ENCODE data around the gene AMELX.

Gene AMELX

DNA sequence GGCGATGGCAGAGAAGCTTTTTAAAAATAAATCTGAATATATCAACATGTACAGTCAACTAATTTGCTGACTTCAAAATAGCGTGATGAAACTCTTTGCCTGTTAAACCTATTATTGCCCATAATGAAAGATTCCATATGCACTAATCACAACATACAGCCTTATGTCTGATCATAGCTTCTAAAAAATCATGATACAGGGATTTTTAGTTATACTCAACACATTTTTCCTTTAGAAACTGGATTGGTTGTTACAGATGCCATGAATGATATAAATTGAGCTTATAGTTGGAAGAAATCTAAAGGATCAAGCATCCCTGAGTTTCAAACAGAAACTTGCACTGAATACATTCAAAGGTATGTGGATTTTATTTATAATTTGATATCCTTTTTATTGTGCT lies at the start of gene AMELX:
AMELX (plus strand) TSS at position 301 of the 400 bp plus-strand sequence. CDS start 1,376 bp downstream, outside the sequence.
- DNase-seq = no peak

DNA sequence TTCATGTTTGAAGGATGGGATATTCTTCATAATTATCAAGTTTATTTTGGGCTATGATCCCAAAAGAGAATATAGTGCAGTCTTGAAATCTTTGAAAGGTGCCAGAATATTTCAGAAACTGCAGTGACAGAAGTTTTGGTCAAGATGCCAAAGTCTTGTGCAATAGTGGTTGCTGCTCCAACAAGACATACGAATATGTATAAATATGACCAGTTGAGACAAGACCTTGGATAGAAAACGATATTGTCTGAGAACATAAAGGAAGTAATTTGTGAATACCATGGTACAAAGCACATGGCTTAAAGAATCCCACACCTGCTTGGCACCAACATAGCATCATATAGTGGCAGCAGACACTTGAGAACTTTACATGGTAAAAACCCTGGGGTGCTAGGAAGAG lies 48.6 kb upstream of the AMELX start:
- no peak for DNase-seq

DNA sequence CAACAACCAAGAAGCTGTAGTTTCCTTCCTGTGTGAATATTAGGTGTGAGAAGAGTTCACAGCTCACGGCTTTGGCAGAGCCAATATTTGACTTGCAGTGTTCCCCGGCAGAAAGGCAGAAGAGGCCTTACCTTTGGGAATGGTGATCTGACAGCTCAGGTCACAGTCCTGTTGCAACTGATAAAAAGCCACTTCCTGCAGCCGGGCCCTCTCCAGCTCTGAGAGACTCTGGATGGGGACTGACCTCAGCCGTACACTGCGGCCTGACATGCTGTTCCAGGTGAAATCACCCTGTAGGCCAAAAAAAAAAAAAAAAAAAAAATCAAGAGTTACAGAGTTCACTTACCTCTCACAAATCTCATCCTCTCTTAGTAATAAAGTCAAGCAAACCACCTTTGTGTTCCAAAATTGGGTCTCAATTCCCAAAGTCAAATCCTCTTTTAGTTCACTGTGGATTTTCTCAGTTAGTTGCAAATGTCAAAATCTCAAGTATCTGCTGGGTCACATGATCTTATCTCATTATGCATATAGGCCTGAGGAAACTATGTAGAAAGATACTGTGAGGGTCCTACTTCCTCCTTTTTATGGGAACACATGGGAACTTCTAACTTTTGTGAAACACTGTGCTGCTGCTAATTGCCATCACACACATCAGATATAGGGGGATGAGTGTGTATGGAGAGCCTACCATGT lies 38.6 kb upstream of the AMELX start:
- no peak for DNase-seq

DNA sequence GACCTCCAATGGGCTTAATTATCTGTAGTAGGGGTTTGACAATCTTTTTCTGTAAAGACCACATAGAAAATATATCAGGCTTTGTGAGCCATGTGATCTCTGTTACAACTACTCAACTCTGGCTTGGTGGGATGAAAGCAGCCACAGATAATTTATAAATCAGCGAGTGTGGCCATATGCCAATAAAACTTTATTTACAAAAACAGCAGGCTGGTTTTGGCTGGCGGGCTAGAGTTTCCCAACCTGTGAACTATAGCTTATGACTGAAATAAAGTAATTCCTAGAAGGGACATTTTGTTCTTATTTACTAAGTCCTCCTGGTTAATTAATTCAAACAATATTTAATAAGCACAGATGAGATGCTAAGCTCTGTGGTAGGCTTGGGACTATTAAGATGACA lies 35.9 kb upstream of the AMELX start:
- DNase-seq = no peak

DNA sequence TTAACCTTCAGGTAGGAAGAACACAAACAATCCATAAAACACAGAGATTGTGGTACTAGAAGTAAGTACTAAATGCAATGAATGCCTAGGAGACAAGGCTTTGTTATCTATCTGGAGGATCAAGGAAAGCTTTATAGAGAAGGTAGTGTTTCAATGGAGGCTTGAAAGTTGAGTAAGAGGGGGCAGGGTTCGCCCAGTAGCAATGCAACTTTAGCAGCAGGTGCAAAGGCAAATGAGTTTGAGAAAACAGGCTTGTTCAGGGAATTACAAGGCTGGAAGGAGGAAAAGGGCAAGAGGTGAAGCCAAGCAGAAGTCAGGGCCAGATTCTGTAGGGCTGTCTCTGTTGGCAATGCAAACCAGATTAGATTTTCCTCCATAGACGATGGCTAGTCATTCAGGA lies 35.5 kb upstream of the AMELX start:
- DNase-seq = no peak

DNA sequence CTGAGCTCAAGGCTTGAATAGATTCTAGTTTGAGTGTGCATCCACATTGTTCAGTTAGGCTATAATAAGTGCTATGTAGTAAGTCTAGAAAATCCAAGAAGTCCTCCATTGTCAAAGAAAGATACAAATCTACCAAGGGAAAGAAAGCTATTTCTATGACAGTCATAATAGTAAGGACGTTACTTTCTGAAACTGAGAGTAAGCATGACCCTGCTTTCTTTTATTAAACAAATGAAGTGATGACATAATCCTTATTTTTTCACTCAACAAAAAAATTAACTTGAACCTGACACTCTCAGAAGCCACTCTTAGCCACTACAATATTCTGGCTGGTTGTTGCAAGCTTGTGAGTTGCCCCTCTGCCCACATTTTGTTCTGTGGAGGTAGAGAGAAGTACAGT lies 33.8 kb upstream of the AMELX start:
- DNase-seq = no peak

DNA sequence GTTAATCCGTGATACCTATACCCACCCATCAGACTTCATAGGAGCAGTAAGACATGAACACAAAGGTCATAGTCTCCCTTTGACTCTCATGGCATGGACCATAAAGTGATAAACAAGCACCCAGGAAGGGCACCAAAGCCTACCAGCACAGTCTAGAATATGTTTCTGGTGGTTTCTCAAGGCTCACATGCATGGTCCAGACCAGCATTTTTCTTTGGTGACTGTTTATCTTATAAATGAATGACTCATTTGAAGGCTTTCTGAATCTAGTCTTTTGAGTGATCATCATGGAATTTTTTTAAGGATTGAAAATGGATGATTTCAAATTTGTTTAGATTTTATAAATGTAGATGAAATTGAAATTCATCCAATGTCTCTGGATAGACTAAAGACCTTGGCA lies 32.0 kb upstream of the AMELX start:
- no peak for DNase-seq

DNA sequence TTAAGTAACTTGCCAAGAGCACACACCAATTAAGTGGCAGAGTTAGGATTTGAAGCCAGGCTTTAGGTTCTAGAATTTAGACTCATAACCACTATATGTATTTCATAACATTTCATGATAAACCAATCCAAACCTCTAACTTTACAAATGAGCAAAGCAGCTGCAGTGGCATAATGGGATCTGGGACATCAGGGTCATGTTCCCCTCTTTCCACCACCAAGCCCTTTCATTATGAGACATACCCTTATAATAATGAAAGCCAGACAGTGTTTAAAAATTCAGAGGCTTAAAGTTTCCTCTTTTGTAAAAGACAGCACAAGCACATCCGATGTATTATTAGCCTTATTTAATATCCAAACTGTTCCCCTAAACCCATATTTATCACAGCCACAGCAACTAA lies 28.3 kb upstream of the AMELX start:
- DNase-seq = no peak

DNA sequence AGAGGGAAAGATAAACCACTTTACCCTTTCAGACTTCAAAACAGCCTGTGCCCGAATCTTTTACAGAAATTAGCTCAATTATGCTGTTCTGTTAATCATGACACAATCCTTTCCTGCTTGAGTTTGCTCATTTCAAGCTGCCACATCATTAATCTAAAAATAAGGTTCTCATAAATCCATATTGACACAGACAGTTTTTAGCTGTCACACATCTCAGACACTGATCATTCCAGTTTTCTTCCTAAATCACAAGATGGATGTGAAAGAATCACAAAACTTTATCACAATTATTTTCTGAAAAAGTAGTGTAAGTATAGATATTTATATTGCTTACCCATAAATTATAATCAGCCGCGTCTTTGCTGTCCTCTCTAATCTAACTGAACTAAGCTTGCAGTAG lies 27.9 kb upstream of the AMELX start:
- DNase-seq = no peak

DNA sequence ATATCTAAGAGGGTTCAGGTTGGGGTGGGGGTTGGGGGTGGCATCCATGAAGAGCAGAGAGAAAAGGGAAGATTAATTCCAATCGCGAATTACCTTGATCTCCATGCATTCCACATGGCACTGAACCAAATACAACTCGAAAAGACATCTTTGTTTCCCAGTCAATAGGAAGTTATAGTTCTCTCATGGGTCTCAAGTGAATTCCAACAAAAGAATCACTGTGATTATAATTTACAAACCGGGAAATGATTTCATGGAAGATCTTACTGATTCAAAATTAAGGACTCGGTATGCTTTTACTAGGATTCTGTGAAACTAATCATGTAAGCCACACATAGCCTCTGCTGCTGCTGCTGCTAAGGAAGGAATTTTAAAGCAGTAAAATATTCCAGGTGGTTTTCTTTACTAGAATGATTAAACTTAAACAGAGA lies 26.6 kb upstream of the AMELX start:
- no peak for DNase-seq

DNA sequence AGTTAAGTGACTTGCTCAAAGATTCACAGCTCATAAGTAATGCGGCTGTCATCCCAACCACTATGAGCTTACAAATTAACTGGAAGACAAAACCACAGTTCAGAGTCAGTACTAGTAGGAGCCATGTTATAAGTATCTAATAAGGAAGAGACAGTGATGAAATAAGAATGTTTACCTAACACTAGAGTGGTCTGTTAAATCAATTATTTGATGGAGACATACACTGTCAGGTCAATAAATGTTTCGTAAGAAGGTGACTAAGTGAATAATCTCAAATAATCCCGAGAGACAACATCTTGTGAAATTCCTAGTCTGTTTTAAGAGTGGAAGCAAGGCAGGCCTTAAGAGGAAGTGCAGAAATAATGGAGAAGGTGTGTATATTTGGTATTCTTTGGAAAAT lies 25.8 kb upstream of the AMELX start:
- no peak for DNase-seq

DNA sequence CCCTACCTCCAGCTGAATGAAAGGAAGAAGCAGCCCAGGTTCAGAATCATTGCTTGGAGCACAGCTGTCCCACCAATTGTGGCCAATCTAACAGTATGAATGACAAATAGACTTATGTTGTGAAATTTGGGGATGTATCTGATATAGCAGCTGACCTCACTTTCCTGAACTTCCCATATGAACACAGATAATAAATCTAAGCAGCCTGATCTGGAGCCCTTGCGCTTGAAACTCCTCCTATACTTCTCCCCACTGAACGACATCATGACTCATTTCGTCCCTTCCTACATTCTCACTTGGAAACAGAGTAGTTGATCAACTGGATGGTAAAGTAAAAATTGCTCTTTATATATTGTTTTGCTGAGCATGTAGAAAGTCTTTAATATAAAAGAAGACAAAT lies 24.2 kb upstream of the AMELX start:
- no peak for DNase-seq

DNA sequence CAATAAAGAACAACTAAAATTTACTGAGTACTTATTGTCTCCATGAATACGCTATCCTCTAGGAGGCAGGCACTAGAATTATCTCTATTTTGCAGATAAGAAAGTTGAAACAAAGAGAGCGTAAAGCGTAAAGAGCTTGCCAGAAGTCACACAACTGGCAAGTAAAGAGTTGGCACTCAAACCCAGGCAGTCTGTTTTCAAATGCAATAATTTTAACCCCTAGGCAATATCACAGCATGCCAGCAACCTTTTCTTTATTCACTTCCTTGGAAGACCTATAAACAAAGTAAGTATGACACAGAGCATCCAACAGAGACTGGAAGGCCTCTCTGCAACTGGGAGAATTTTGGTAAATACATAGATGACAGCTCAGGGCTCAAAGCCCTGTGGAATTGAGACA lies 23.2 kb upstream of the AMELX start:
- no peak for DNase-seq

DNA sequence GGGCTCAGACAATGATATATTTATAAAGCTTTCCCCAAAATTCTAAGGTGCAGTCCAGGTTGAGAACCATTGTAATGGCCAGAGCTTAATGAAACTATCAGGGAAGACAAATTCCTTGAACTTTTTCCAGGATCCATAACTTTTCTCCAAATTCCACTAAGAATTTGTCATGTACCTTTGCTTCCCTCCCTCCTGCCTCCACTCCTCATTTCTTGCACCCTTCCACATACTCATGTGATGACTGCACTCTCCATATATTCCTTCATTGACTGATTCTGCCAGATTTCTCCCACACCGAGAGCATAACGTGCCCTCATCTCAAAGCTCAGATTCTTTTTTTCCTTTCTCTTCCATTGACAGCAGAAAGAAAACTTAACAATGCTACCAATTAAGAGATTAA lies 20.9 kb upstream of the AMELX start:
- DNase-seq = no peak

DNA sequence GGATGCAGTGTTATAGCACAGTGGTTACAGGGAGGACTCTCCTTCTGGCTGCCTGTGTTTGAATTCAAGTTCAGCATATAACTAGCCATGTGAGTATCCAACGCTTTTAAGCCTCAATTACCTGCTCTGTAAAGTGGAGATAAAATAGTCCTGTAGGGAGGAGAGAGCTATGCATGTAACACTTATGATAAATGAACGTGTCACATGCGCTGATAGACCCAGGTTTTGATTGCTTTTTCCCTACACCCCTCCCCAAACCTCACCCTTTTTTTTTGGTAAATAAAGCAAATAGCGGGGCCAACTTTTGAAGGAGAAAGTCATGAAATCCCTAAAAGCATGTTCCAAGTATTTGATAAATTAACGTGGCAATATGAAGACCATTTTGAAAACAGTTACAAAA lies 20.4 kb upstream of the AMELX start:
- no peak for DNase-seq

DNA sequence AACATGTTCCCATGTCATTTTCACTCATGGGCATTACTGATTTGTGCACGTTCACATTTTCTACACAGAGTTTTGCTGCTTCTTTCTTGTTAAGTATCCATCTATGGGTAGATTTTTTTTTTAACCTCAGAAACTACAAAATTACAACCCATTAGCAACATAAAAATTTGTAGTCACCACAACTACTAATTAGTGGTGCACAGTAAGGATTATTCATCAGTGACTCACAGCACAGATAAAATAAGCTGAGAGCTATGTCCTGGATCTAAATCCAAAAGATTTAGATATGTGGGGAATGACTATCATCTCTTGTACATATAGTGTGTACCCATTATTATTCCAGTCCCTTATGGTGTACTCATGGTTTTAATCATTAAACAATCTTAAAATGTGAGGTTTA lies 19.7 kb upstream of the AMELX start:
- no peak for DNase-seq

DNA sequence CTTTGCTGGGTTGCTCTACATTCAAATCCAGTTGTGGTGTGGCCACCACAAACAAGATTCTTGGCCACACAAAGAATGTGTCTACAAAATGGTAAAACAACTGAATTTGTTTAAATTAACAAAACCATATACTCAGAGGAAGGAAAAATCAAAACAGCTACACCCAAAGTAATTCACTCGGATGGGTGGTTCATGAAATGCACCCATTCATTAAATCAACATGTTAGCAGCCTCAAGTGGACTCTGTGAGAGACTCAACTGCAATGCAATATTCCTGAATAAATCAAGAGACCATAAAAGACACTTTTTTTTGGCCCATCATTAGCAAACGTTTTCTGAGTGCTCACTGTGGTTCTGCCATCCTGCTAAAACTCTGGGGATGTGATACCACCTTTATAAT lies 11.2 kb upstream of the AMELX start:
- DNase-seq = no peak

DNA sequence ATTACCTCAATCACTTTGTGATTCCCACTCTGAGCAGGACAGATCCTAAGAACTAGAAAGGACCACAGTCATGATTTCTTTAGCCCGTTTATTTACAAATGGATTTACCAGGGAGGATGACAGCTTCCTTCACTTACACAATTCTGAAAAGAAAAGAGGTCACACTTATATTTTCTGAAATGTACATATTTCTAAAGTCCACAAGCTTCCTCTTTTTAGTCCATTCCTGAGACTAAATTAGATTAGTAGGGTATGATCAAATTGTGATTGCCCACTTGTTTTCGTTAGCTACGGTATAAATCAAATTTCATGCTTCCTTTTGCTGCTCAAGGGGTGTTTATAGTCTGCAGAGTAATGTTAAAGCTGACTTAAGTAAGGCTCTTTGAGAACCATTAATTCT lies 7.6 kb upstream of the AMELX start:
- DNase-seq = no peak

DNA sequence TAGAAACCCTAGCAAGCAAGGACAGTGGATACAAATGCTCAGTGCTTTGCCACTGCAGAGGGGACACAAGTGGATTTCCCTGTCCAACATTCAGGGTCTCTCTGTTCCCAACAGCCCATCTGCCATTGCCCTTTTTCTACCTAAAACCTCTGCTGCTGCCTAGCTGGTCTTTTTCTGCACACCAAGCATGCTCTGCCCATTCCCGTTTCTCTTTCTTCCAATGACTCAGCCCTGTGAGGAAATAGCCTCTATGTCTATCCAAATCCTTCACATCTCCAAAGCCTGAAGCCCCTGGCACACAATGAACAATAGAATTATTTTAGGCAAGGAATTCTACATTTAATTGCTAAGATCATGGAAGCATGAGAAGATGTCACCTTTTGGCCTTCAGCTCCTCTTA lies 5.7 kb upstream of the AMELX start:
- DNase-seq = no peak

DNA sequence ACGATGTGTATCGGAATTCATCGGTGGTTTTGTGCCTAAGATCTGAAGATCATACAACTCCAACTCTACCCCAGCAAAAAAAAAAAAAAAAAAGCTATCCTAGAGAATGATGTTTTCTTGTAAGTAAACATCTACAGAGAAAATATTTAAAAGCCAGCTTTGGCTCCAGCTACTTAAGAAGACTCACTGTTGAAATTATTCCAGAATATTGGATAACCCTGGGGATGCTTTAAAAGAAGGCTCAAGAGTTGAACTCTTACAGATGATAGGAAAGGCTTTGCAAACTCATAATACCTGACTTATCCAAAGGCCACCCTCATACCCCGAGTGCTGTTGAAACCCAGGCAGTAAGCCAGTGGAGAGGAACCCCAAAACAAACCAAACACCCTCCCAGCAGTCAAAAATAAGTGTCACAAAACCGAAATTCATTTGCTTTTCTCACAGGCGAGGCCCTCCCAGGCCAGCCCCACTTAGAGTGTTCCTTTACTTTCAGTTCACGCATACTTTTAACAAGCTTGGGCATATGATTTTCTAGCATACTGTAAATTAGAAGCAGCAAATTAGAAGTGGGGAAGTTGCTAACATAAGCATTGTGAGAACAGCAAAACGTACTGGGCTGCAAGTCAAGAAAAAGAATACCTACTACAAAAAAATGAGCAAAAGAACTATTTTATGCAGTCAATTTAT lies 2.7 kb upstream of the AMELX start:
- no peak for DNase-seq

DNA sequence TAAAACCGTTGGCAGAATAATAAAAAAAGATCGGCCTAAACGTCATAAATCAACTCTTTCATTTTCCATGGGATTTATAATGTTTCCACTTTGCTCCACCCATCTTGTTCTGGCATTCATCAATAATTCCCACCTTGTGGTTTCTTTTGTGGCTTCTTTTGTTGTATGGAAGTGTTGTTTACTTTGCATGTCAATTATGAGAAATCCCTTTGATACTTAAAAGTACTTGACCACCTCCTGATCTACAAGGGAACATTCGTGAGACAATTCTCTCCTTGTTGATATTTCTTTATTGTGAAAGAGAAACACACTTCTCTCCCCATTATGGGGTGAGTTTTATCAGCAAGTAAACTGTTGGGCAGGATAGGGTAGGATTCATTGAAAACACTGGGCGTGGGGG lies 2.8 kb downstream of the AMELX start:
- peak; percentile 0 for DNase-seq

DNA sequence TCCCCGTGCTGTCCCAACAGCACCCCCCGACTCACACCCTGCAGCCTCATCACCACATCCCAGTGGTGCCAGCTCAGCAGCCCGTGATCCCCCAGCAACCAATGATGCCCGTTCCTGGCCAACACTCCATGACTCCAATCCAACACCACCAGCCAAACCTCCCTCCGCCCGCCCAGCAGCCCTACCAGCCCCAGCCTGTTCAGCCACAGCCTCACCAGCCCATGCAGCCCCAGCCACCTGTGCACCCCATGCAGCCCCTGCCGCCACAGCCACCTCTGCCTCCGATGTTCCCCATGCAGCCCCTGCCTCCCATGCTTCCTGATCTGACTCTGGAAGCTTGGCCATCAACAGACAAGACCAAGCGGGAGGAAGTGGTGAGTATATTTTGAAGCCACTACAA lies 5.4 kb downstream of the AMELX start:
- DNase-seq = no peak

DNA sequence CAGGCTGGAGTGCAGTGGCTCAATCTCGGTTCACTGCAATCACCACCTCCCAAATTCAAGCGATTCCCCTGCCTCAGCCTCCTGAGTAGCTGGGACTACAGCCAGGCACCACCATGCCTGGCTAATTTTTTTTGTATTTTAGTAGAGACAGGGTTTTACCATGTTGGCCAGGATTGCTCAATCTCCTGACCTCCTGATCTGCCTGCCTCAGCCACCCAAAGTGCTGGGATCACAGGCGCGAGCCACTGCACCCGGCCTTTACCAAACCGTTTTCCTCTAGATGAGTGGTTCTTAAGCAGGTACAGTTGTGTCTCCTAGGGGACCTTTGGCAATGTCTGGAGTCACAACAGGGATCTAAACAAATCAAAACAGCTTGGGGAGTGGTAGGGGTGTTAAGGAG lies 11.6 kb downstream of the AMELX start:
- no peak for DNase-seq

DNA sequence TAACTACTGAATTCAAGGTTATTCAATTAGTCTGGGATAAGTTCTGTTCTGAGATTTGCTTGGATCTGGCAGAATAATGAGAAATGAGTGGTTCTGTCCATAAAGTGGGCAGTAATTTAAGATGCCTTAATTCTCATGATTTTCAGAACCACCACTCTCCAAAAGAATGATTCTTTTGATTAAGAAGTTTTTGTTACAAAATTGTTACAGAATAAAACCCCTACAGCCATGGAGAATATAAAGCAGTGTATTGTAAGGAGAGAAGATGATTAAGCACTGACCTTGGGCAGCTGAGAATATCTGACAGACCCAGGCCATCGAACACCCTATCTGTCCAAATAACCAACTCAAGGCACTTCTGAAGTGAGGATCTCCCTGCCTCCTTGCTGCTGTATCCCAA lies 12.4 kb downstream of the AMELX start:
- DNase-seq = no peak

DNA sequence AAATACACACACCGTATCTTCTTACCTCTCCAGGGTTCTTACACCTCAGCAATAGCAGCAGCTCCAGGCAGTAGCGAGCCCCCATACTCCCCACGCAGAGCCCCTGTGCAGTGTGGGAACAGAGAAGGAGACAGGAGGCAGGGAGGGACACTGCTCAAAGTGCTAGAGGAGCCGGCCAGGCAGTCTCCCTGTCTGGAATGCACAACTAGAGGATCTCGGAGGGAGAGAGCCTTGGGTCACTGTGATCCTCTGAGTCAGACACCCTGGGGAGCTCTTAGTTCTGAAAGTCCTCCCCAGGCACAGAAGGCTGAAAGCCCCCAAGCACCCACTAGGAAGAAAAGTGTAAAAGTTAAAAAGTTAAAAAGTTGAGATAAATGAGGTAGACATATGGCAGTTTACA lies 16.0 kb downstream of the AMELX start:
- no peak for DNase-seq
